GM12891 (cell line): Measurements from ENCODE around the gene HDAC4.

ENCODE experiments used
- POLR2A ChIP-seq: IDR thresholded peaks from 2 replicates; pipeline ENCODE4 v1.6.1; 2011; ENCODE audit warnings: low read depth, low read length, control low read depth
- POLR2AphosphoS5 ChIP-seq: IDR thresholded peaks from 2 replicates; pipeline ENCODE4 v1.6.1; 2011; ENCODE audit warnings: low read depth, low read length, control low read depth

DNA sequence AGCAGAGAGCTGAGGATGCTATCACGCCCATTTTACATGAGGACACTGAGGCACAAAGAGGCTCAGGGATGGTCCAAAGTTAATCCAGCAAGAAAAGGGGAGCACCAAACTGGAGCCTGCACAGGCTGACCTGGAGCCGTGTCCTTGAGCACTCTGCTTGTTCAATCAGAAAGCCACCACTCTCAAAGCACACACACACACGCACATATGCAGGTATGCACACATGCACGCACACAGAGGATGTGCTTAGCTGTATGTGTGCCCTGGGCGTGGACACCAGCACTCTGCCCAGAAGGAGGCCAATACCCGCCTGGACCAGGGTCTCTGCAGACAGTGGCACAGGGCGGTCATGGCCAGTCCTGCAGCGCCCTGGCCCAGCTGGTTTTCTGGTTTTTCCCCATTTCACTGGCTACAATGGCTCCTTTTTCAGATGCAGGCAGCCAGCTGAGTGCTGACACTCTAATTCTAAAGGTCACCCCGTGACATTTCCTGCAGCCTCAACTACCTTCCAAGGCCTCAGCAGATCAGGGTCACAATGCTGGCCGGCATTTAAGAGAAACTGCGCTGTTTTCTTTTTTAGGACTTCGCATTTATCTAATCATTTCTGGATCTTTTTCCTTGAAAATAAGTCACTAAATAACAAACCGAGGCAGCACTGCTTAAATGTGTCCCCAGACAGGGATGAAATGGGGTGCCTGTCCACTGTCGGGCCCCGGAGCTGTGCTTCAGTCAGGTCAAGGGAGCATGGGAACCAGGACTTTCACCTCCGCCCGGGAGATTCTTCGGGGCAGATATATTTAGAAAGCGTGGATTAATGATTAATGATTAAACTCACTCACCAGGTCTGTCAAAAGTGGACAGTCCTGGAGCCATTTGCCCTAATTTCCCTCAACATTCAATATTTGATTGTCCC is 104.5 kb downstream of the HDAC4 start:
- TF ChIP-seq POLR2A (no peak), POLR2AphosphoS5 (no peak)
